H1 (cell line): ENCODE results near the gene SSBP3. TPM values are rescaled to one million over a fixed set of nuclear protein-coding genes. Genes with fewer than 3 reads are reported as not detected.

Experiments
- CTCF ChIA-PET: fragments of 300-600 bp; sonication (Branson Sonifier 250); formaldehyde crosslinking; loops from one replicate; lab custom pipeline; 2021; ENCODE audit not compliant: partially characterized antibody; lab: Charles Lee
- POLR2A ChIA-PET: fragments of 300-600 bp; sonication (Branson Sonifier 250); formaldehyde crosslinking; loops from one replicate; lab custom pipeline; 2021; ENCODE audit warnings: inconsistent platforms; ENCODE audit not compliant: partially characterized antibody; lab: Charles Lee
- DNase-seq, 2 experiments: peaks; one replicate each; pipeline versions ENCODE4 v3.0.0 to v3.0.0-alpha.2; 2010 to 2022; ENCODE audit warnings: low spot score in 2 of 2, low read depth in 1 of 2, mixed read lengths in 1 of 2
- FAIRE-seq: peaks from 2 replicates; lab custom pipeline; 2011; peaks lifted over from hg19 to GRCh38; lab: Jason Lieb, UNC
- H2AFZ ChIP-seq: 2 replicates; pipeline ENCODE4 v1.8.1; 2012; ENCODE audit warnings: low read length, inconsistent platforms
- H2AK5ac ChIP-seq: 2 replicates; pipeline ENCODE4 v1.6.1; 2013; ENCODE audit warnings: low read depth, low read length
- H2BK120ac ChIP-seq: replicated peaks from 2 replicates; pipeline ENCODE3; 2013; ENCODE audit warnings: low read depth, low read length, inconsistent platforms
- H2BK12ac ChIP-seq: 2 replicates; pipeline ENCODE4 v1.6.1; 2013; ENCODE audit warnings: low read depth, low read length
- H2BK15ac ChIP-seq: 2 replicates; pipeline ENCODE4 v1.6.1; 2013; ENCODE audit warnings: low read length
- H2BK20ac ChIP-seq: 2 replicates; pipeline ENCODE4 v1.6.1; 2013; ENCODE audit warnings: low read length
- H2BK5ac ChIP-seq: 2 replicates; pipeline ENCODE4 v1.6.1; 2013; ENCODE audit warnings: low read depth, low read length
- H3K14ac ChIP-seq: 2 replicates; pipeline ENCODE4 v1.6.1; 2013; ENCODE audit warnings: inconsistent platforms; ENCODE audit not compliant: insufficient read length
- H3K18ac ChIP-seq: 2 replicates; pipeline ENCODE4 v1.6.1; 2013; ENCODE audit warnings: low read length; ENCODE audit errors: extremely low read depth
- H3K23ac ChIP-seq: 2 replicates; pipeline ENCODE4 v1.6.1; 2013; ENCODE audit warnings: inconsistent platforms; ENCODE audit not compliant: insufficient read length
- H3K23me2 ChIP-seq: 2 replicates; pipeline ENCODE4 v1.6.1; 2013; ENCODE audit warnings: low read depth, low read length
- H3K27ac ChIP-seq: 2 replicates; pipeline ENCODE4 v1.6.1; 2011; ENCODE audit warnings: low read depth, low read length, inconsistent platforms
- H3K27me3 ChIP-seq, 4 experiments: replicated peaks in 1 of 4; 1 replicate in 1 of 4; 2 replicates in 3 of 4; pipeline versions ENCODE4 v1.6.1 to v1.8.1; 2011 to 2013; ENCODE audit warnings: low read length in 3 of 4, mild to moderate bottlenecking in 3 of 4, inconsistent platforms in 2 of 4, mixed read lengths in 2 of 4, moderate library complexity in 1 of 4; ENCODE audit not compliant: control insufficient read depth in 3 of 4, insufficient read depth in 3 of 4; ENCODE audit errors: extremely low read depth in 1 of 4
- H3K36me3 ChIP-seq, 4 experiments: 2 replicates each; pipeline versions ENCODE4 v1.6.1 to v1.8.1; 2011 to 2013; ENCODE audit warnings: mild to moderate bottlenecking in 4 of 4, low read length in 3 of 4, moderate library complexity in 2 of 4, control low read depth in 1 of 4, inconsistent platforms in 1 of 4; ENCODE audit not compliant: insufficient read depth in 4 of 4, control insufficient read depth in 2 of 4
- H3K4ac ChIP-seq: replicated peaks from 2 replicates; pipeline ENCODE3; 2013; ENCODE audit warnings: low read length, low read depth, mixed read lengths, inconsistent platforms; ENCODE audit not compliant: insufficient read length
- H3K4me1 ChIP-seq, 4 experiments: replicated peaks in 1 of 4; 1 replicate in 1 of 4; 2 replicates in 3 of 4; pipeline versions ENCODE4 v1.6.1 to v1.8.1; 2011 to 2013; ENCODE audit warnings: low read length in 3 of 4, inconsistent platforms in 2 of 4, mixed read lengths in 1 of 4; ENCODE audit not compliant: insufficient read depth in 4 of 4, control insufficient read depth in 3 of 4
- H3K4me2 ChIP-seq, 2 experiments: 2 replicates each; pipeline versions ENCODE4 v1.6.1 to v1.8.1; 2011 to 2013; ENCODE audit warnings: low read depth in 2 of 2, low read length in 2 of 2, control low read depth in 1 of 2, inconsistent platforms in 1 of 2, mild to moderate bottlenecking in 1 of 2; ENCODE audit not compliant: insufficient read depth in 1 of 2
- H3K4me3 ChIP-seq, 4 experiments: fragments of 200-600, 300-600 bp in 1 of 4; sonication (generic), shearing (Covaris generic), sonication (Bioruptor Twin) in 1 of 4; 2 replicates each; pipeline versions ENCODE4 v1.5.1 to v1.8.1; 2011 to 2016; ENCODE audit warnings: low read length in 4 of 4, low read depth in 3 of 4, control low read depth in 2 of 4, inconsistent platforms in 2 of 4, mild to moderate bottlenecking in 2 of 4, mixed read lengths in 1 of 4, moderate library complexity in 1 of 4; ENCODE audit not compliant: insufficient read depth in 2 of 4; ENCODE audit errors: extremely low read depth in 1 of 4
- H3K56ac ChIP-seq: replicated peaks from 2 replicates; pipeline ENCODE3; 2013; ENCODE audit warnings: low read depth, mild to moderate bottlenecking, mixed read lengths, low read length, inconsistent platforms; ENCODE audit not compliant: insufficient read length
- H3K79me1 ChIP-seq: 2 replicates; pipeline ENCODE4 v1.6.1; 2013; ENCODE audit warnings: low read depth, low read length, control low read depth
- H3K79me2 ChIP-seq, 2 experiments: 2 replicates each; pipeline versions ENCODE4 v1.6.1 to v1.8.1; 2012 to 2013; ENCODE audit warnings: low read length in 2 of 2, mild to moderate bottlenecking in 2 of 2, inconsistent platforms in 1 of 2; ENCODE audit not compliant: insufficient read depth in 2 of 2, control insufficient read depth in 1 of 2
- H3K9ac ChIP-seq, 4 experiments: replicated peaks in 1 of 4; 1 replicate in 1 of 4; 2 replicates in 3 of 4; pipeline versions ENCODE4 v1.6.1 to v1.8.1; 2011 to 2013; ENCODE audit warnings: low read depth in 3 of 4, low read length in 3 of 4, control low read depth in 2 of 4, mild to moderate bottlenecking in 2 of 4, moderate library complexity in 2 of 4, inconsistent platforms in 1 of 4; ENCODE audit errors: extremely low read depth in 1 of 4
- H3K9me3 ChIP-seq, 2 experiments: 2 replicates each; pipeline versions ENCODE4 v1.6.1 to v1.8.1; 2012 to 2013; ENCODE audit warnings: mild to moderate bottlenecking in 2 of 2, moderate library complexity in 2 of 2, control low read depth in 1 of 2, inconsistent platforms in 1 of 2, low read depth in 1 of 2, low read length in 1 of 2, mixed read lengths in 1 of 2; ENCODE audit not compliant: insufficient read depth in 2 of 2
- H4K20me1 ChIP-seq, 2 experiments: replicated peaks in 1 of 2; 2 replicates each; pipeline versions ENCODE3 to v1.8.1; 2011 to 2013; ENCODE audit warnings: inconsistent platforms in 2 of 2, low read length in 2 of 2, mild to moderate bottlenecking in 1 of 2; ENCODE audit not compliant: insufficient read depth in 2 of 2, control insufficient read depth in 1 of 2
- H4K5ac ChIP-seq: 2 replicates; pipeline ENCODE4 v1.6.1; 2013; ENCODE audit warnings: low read length, low read depth, mixed read lengths, inconsistent platforms; ENCODE audit not compliant: insufficient read length
- H4K8ac ChIP-seq: 2 replicates; pipeline ENCODE4 v1.8.0; 2013; ENCODE audit warnings: mild to moderate bottlenecking, moderate library complexity, low read length, inconsistent platforms; ENCODE audit not compliant: insufficient read depth; ENCODE audit errors: extremely low read depth
- H4K91ac ChIP-seq: replicated peaks from 2 replicates; pipeline ENCODE3; 2013; ENCODE audit warnings: low read length, mixed read lengths, inconsistent platforms; ENCODE audit not compliant: insufficient read length
- SIRT6 ChIP-seq: IDR thresholded peaks from one replicate; pipeline ENCODE4 v1.7.1; 2012; ENCODE audit warnings: low read length, inconsistent platforms
- SP2 ChIP-seq: IDR thresholded peaks from 2 replicates; pipeline ENCODE4 v1.6.1; 2012; ENCODE audit warnings: mild to moderate bottlenecking, low read length, inconsistent platforms
- TEAD4 ChIP-seq: IDR thresholded peaks from 2 replicates; pipeline ENCODE4 v1.6.1; 2012; ENCODE audit warnings: low read depth, low read length, inconsistent platforms, mixed read lengths
- WGBS, 2 experiments: shearing (Covaris generic) in 1 of 2; methylation state at CpG; one replicate each; pipeline versions ENCODE4 v1.1.6 to v1.1.7; 2013 to 2015; ENCODE audit warnings: low lambda C conversion rate in 2 of 2, mixed read lengths in 2 of 2, inconsistent platforms in 1 of 2, low coverage in 1 of 2, missing lambda C conversion rate in 1 of 2; ENCODE audit not compliant: insufficient replicate concordance in 2 of 2, insufficient coverage in 1 of 2, insufficient read length in 1 of 2; ENCODE audit errors: extremely low coverage in 1 of 2, missing lambda C conversion rate in 1 of 2; 5-methylcytosine and 5-hydroxymethylcytosine counted together
- polyA plus RNA-seq, 7 experiments: library from polyadenylated mRNA; depleted of rRNA in 3 of 7; stranded (reverse) in 5 of 7; unstranded in 2 of 7; fragments of >200 nt in 5 of 7; fragments of 200-250 nt in 2 of 7; gene quantifications; 1 replicate in 5 of 7; 2 replicates in 1 of 7; 4 replicates in 1 of 7; pipeline versions ENCODE4 v1.2.1 to v1.2.3, GENCODE V29; 2011 to 2013; ENCODE audit warnings: missing spikeins in 2 of 7, mixed read lengths in 2 of 7
- total RNA-seq: library from RNA; stranded (reverse); fragmentation: NEBNext Ultra II Directional; extraction: Animal tissue kit (Norgen Biotek cat#: 25700); gene quantifications from 2 replicates; pipeline ENCODE4 v1.2.1, GENCODE V29; 2021
- TF ChIP-seq, protein P1 (sequence below): IDR thresholded peaks from 2 replicates; pipeline ENCODE4 v1.6.1; 2012; ENCODE audit warnings: low read length, inconsistent platforms

SSBP3 gene
- total and polyA plus RNA-seq, 2 of the 8 experiments (the other 6 are each of a cell fraction or from before 2014, with no cell fraction given), result 99.7 to 133 TPM

DNA sequence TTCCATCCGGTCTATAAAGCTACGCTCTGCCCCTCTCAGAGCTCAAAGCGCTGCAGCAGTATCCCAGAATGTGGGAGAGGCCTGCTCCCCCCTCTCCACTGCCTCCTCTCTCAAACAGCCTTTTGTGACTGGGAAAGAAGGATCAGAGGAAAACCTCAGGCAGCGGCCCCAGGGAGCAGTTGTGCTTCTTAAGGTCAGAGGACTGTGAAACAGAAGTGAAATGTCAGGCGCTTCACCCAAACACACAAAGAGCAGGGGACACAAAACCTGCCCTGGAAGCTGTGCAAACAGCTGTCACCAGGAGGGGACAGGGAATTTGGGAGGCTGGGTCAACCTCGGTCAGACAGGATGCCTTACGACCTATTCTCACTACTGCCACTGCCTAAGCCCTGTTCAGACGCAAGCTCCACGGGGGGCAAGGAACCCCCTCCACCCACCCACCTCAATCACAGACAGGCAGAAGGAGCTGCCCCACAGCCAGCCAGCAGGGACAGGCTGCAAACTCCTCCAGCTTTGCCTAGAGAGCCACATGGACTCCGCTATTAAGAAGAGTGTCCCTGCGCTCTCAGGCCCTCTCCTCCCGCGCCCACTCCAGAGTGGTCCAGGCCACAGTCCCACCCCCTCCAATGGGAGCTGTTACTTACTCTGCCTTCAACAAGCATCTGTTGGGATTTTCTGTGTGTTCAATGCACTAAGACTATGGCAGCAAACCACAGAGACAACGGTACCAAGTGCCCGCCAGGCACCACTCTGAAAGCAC is 14.6 kb downstream of the SSBP3 start:
- H3K79me2 ChIP-seq, result peaks cover 27 to 96% of the 10 kb centered on the region in 2 experiments
- H3K4me3 ChIP-seq, result no peak overlapping the region
- no peak overlapping the region for H3K14ac ChIP-seq
- H3K4me1 ChIP-seq, result peaks cover 0 to 4% (median 2%) of the 10 kb centered on the region in 4 experiments; a peak in 3 of 7 replicates
- DNase-seq (no peak), FAIRE-seq (no peak)
- no peak overlapping the region for H3K4me2 ChIP-seq
- no peak overlapping the region for H3K9ac ChIP-seq
- 0 out of 2 replicates have a peak, but pooled peaks cover 1% of the 10 kb centered on the region for H3K23me2 ChIP-seq
- H2BK12ac ChIP-seq, result no peak overlapping the region
- no peak overlapping the region for H2BK120ac ChIP-seq
- no peak overlapping the region for H3K27ac ChIP-seq
- CTCF ChIA-PET, result interaction anchor here (0.9 to 2.9 kb wide), 13 partner anchors 10 to 93 kb away, joined by 3 to 11 read pairs (median 4); no protein-coding TSS in a partner anchor
- no peak overlapping the region for H4K5ac ChIP-seq
- no peak overlapping the region for H3K18ac ChIP-seq
- no peak overlapping the region for H3K4ac ChIP-seq
- no peak overlapping the region for H2AK5ac ChIP-seq
- TF ChIP-seq SP2 (no peak), TEAD4 (no peak), SIRT6 (no peak)
- TF ChIP-seq, protein P1, sequence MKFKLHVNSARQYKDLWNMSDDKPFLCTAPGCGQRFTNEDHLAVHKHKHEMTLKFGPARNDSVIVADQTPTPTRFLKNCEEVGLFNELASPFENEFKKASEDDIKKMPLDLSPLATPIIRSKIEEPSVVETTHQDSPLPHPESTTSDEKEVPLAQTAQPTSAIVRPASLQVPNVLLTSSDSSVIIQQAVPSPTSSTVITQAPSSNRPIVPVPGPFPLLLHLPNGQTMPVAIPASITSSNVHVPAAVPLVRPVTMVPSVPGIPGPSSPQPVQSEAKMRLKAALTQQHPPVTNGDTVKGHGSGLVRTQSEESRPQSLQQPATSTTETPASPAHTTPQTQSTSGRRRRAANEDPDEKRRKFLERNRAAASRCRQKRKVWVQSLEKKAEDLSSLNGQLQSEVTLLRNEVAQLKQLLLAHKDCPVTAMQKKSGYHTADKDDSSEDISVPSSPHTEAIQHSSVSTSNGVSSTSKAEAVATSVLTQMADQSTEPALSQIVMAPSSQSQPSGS, result no peak
- H3K36me3 ChIP-seq, result peaks cover 4 to 55% (median 17%) of the 10 kb centered on the region in 4 experiments; a peak in 5 of 8 replicates
- H2AFZ ChIP-seq, result no peak overlapping the region
- POLR2A ChIA-PET, result interaction anchor here (0.6 to 2.7 kb wide), 6 partner anchors 11 to 138 kb away, joined by 3 to 7 read pairs (median 4); partner anchors contain the start of gene SSBP3
- H3K56ac ChIP-seq, result no peak overlapping the region
- no peak overlapping the region for H3K23ac ChIP-seq
- peaks cover 28 to 50% of the 10 kb centered on the region in 2 experiments for H4K20me1 ChIP-seq
- no peak overlapping the region for H4K8ac ChIP-seq
- H3K9me3 ChIP-seq, result no peaks in the 10 kb centered on the region
- no peak overlapping the region for H2BK20ac ChIP-seq
- H2BK5ac ChIP-seq, result no peak overlapping the region
- H3K27me3 ChIP-seq, result no peaks in the 10 kb centered on the region
- H4K91ac ChIP-seq, result no peak overlapping the region
- peaks cover 22% of the 10 kb centered on the region for H3K79me1 ChIP-seq
- WGBS, 2 experiments, result 86% methylated on average over 15 of the region's 15 CpGs; no CpG with 5 or more reads in 1 of the 2 experiments
- H2BK15ac ChIP-seq, result no peak overlapping the region
